ENCODE data around the gene PRMT1.
A peak's percentile ranks its signal among the peaks of the same experiment; 100 is the strongest.

The PRMT1 gene

DNA sequence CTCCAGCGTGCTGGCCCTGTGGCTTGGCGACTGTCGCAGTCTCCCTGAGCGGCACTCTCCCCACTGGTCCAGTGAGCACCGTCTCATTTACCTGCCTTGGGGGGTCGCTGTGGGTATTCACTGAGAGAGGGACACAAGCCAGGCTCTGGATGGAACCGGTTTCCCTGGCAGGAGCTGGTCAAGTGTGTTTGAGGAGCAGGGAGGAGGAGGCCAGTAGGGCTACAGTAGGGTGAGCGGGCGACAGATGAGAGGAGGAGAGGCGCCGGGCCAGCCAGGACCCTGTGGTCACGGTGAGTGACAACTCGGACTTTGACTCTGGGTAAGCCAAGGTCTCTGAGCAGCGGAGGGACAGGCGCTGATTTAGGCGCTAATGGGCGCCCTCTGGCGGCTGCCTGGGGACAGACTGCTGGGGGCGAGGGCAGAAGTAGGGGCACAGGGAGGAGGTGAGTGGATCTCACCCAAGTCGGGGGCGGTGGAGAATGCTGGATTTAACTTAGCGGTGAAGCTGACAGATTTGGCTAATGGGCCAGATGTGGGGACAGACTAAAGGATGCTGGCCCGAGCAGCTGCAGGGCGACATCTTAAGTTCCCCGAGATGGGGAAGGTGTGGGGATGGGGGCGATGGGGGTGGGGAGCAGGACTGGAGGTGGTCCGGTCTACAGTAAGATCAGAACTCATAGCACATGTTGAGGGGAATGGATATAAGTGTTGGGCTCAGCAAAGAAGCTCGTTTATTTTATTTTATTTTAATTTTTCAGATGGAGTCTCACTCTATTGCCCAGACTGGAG is 4.7 kb upstream of the PRMT1 start:
- peak; percentile 22 to 70 (median 64) for DNase-seq

DNA sequence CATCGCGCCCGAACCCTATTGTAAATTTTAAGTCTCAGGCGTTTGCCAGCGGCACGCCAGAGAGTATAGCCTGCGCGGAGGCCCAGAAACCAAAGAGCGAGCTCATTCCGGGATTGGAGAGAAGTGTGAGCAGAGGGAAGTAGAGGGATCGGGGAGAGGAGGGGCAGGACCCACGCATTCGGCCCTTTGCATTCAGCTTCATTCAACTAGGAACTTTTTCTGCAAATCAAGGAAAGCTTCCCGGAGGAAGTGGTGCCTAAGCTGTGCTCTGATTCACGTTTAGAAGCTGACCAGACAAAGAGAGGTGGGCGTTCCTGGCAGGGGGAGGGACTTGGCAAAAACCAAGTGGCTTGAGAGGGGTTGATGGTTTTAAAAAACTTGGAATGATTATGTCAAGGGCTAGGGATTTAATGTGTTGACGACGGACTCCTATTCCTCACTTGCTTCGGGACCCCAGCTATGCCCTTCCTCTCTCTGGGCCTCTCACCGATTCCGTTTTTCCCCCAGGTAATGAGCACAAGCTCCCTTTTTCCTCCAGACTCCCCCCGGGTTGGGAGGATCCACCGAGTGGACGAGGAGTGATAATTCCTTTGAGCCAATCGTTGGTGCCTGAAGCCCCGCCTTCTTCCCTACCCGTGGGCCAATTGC is 811 bp upstream of the PRMT1 start:
- peak in 3 of 6 experiments; percentile 37 to 70 (median 45) for DNase-seq

DNA sequence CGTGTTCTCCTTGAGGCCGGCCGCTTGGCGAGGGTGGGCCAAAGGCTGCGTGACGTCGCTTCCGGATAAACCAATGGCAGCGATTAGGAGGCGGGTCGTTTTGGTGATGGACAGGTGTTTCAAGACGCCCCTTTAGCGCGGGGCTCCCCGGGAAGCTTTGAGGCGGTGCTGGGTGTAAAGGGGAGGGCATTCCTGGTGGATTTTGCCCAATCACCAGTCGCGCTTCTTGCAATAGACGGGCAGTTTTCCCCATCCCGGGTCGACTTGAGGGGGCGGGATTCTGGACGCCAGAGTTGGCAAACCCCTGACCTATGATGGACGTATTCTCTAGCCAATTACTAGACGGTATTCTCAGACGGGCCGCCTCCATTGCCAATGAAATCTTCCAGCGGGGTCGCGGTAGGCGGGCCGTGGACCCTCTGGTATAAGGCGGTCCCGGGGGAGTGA is 264 bp upstream of the PRMT1 start:
- peak; percentile 92 to 99 (median 98) for DNase-seq

DNA sequence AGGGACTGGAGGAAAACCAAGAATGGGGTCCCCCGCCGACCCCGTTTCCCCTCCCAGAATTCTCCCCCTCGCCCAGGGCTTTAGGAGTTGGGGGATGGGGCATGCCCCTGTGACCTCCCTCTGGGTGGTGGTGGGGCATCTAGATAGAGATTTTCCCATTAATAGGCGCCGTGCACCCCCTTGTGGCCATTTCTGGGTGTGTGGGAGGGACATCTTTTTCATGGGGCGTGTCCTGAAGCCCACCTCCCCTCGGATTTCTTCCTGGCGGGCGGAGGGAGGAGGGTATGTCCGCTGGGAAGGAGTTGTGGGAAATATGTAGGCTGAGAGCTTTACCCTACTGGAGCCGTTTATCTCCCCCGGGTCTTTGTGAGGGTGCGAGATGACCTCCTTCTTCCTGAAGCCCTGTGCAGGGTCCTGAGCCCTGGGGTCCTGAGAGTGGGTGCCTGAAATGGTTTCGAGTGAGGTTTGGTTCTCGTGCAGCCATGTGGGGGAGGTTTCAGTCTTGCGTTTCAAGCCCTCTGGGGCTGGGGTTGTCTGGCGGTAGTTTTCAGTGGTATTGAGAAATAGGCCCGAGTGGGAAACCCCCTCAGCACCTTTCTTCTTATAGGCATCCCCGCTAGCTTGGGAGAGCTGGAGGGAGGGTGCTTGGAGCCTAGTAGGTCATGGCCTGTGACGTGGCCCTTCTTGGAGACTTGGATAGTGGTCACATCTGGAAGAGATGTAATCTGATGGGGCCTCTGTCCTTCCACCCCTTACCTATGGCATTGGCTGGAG is 1.0 kb downstream of the PRMT1 start:
- peak; percentile 66 to 85 (median 74) for DNase-seq

DNA sequence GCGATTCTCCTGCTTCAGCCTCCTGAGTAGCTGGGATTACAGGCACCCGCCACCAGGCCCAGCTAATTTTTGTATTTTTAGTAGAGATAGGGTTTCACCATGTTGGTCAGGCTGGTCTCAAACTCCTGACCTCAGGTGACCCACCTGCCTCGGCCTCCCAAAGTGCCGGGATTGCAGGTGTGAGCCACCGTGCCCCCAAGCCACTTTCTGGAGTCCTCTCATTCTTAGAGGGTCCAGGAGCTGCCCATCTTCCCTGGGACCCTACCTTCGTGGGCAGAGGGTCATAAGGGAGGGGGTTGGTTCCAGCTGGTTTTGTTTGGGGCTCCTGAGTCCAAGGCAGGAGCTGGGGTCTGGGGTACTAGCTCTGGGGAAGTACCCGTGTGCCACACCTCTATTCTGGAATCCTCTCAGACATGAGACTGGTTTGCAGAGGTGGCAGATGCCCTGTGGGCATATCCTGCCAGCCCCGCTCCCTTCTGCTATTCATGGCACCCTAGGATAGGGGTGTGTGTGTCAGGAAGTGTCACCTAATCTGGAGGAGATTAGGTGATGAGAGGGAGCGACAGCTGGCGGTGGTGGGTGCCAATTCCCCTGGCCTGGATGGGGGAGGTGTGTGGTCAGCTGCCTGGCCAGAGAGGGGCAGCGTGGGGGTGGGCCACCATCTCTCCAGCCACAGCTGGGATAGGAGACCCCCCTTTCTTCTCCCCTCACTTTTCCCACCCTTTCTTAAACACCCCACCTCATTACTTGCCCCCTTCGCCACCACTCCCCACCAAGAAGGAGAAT is 2.1 kb downstream of the PRMT1 start:
- no peak for DNase-seq

DNA sequence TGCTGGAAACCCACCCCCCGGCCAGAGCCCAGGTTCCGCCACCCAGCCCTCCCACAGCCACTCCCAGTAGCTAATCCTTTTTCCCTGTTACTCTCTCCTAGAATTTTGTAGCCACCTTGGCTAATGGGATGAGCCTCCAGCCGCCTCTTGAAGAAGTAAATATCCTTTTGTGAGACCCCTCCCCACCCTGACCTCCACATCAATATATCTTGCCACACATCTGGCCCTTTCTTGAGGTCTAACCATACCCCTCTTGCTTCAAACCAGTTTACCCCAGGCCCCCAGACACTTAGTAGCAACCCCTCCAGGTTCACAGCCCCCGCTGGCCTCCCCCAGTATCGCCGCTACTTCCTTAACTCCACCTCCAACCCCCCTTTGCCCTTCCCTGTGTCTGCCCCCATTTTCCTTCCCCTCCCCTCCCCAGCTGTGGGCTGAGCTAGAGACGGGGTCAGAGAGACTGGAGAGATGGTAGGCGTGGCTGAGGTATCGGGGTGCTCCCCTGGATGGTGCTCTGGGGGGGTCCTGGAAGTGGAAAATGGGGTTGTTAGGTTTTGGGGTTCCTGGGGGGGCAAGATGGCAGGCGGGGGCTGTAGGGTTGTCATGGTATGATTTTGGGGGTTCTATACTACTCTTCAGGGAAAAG is 2.8 kb downstream of the PRMT1 start:
- peak in 1 of 6 experiments; percentile 13 for DNase-seq

DNA sequence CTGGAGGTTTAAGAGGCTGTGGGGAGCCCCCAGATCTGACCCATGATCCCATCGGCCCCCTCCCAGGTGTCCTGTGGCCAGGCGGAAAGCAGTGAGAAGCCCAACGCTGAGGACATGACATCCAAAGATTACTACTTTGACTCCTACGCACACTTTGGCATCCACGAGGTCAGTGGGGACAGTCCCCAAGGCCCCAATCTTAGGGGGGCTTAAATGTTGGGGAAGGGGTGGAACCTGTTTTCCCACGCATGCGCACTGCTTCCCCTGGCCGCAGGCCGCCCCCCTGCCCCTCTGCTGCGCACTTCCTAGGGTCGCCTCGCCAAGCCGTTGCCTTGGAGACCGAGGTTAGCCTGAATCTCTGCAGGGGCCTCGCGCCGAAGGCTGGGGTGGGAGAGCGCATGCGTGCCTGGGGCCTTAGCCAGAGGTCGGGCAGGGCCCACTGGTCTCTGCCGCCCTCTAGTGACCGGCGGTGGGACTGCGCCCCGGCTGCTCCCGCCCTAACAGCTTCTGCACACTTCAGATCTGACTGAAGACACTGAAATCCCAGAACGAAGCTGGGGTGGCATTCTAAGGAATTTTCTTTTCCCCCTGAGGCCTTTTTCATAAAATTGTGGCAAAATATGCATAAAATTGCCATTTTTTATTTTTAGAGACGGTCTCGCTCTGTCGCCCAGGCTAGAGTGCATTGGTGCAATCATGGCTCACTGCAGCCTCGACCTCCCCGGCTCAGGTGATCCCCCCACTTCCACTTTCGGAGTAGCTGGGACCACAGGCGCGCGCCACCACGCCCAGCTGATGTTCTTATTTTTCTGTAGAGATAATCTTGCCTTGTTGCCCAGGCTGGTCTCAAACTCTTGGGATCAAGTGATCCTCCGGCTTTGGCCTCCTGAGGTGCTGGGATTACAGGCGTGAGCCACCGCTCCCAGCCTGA is 3.6 kb downstream of the PRMT1 start:
- DNase-seq: peak; percentile 73 to 94 (median 90)

DNA sequence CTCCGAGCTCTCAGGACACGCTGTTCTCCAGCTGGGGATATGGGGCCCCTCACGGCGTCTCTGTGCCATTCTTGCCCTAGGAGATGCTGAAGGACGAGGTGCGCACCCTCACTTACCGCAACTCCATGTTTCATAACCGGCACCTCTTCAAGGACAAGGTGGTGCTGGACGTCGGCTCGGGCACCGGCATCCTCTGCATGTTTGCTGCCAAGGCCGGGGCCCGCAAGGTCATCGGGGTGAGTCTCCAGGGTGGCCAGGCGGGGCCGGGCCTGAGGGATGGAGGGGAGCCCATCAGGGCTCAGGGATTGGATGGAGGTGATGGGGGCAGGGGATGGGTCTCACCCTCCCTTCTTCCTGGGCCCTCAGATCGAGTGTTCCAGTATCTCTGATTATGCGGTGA is 4.8 kb downstream of the PRMT1 start:
- DNase-seq: no peak

DNA sequence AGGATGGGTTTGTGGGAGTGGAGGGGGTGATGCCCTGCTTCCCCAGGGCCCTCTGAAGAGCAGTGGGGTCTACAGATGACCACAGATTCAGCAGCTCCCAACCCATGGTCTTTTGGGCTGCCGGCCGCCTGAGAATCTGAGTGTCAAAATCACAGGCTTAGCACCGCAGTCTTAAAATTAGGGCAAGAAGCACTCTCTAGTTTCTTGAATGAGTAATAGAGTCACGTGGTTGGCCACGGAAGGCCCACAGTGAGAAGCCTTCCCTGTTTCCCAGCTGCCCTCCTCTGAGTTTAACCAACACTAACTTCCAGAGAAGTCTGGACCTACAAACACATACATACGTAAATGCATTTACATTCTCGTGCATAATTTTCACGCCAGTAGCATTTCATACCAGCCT is 5.2 kb downstream of the PRMT1 start:
- DNase-seq: no peak

DNA sequence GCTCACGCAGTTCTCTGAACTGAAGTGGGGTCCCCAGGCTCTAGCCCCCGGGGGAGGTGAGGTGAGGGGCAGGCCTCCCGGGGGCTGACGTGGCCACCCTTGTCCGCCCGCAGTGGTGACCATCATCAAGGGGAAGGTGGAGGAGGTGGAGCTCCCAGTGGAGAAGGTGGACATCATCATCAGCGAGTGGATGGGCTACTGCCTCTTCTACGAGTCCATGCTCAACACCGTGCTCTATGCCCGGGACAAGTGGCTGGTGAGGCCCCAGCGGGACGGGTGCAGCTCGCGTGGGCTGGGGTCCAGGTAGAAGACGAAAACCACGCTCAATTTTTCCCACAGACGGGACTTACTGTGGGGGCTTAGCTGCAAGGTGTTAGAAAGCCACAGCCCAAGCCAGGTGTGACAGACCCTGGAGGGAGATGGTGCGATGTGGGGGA is 6.8 kb downstream of the PRMT1 start:
- no peak for DNase-seq

DNA sequence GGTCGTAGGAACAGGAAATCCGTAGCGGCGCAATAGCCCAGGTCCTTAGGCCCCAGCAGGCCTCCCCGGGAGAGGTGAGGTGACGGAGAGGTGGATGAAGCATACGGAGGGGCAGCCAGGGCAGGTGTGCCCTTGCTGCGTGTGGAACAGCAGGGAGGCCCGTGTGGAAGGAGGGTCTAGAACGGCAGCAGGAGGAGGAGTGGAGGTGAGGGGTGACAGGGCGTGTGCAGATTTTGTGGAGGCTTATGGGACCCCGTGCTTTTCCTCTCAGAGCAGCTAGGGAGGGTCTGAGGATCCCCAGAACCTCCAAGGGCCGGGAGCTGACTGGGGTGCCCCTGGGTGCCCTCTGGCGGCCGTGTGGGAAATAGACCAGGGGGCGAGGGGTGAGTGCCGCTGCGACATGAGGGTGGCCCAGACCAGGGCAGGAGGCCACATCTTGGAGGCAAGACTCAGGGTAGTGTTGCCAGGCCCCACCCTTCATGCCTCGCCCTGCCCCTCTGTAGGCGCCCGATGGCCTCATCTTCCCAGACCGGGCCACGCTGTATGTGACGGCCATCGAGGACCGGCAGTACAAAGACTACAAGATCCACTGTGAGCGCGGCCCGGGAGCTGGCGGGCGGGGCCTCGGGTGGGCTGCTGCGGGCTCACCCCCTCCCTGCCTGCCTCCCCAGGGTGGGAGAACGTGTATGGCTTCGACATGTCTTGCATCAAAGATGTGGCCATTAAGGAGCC is 7.3 kb downstream of the PRMT1 start:
- DNase-seq: no peak

DNA sequence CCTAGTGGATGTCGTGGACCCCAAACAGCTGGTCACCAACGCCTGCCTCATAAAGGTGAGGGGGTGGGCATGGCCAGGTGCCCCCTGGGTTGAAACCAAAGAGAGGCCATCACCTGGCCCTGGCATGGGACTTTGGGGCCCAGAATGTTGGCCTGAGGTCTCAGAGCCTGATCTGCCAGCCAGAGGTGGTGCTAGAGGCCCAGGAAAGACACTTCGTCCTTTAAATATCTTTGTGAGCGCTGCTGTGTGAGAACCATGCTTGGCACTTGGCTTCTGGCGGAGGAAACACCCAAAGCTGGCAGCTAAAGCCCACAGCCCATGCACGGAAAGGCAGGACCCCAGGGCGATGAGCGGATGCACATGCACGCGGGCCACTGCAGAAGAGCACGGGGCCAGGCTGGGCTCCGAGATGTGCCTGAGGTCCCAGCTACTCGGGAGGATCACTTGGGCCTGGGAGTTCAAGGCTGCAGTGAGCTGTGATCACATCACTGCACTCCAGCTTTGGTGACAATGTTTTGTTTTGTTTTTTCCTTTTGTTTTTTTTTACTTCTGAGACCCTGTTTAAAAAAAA is 8.0 kb downstream of the PRMT1 start:
- no peak for DNase-seq

DNA sequence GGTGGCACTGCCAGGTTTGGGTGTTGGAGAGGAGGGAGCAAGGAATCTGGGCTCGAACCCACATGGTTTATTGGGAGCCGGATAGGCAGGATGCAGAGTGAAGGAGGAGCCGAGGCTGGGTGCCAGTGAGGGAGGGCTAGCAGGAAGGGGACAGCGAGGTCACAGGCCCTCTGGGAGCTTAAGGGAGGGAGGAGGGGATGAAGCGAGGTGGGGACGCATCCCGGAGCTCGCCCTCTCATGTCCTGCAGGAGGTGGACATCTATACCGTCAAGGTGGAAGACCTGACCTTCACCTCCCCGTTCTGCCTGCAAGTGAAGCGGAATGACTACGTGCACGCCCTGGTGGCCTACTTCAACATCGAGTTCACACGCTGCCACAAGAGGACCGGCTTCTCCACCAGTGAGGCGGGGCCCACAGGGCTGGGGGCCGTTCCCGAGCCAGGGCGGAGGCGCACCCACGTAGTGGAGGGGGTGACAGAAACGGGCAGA is 8.8 kb downstream of the PRMT1 start:
- no peak for DNase-seq

DNA sequence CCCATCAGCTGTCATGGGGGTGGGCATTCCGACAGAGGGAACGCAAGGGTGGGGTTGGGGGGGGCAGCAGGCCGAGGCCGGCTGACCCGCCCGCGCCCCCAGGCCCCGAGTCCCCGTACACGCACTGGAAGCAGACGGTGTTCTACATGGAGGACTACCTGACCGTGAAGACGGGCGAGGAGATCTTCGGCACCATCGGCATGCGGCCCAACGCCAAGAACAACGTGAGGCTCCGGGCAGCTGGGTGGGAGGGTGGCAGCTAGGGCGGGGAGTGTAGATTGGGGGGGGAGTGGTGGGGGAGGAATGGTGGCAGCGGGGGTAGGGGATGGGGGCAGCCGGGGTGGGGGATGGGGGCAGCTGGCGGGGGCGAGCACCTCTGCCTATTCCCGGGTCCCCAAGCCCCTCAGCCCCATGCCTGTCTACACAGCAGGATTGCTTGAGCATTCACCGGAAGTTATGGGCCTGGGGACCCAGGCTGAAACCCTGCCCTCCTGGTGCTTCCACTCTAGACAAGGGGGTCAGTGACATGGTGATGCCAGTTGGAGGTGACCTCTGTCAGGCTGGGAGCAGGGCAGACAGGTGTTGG is 9.5 kb downstream of the PRMT1 start:
- DNase-seq: no peak

DNA sequence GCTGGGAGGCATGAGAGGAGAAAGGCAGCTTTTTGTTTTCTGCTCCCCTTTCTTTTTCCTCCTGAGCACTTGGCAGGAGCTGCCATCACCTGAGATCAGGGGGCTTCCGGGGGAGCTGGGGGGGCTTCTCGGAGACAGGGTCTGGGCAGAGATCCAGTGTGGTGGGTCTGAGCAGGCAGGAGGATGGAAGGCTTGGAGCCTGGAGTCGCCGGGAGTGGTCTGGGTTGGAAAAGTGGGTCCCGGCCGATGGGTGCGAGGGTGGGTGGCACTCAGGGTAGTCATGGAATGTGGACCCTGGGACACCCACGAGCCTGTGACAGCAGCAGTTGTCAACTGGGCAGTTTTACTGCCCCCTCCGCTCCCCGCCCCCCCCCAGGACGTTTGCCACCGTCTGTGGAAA is 10.1 kb downstream of the PRMT1 start:
- DNase-seq: no peak

DNA sequence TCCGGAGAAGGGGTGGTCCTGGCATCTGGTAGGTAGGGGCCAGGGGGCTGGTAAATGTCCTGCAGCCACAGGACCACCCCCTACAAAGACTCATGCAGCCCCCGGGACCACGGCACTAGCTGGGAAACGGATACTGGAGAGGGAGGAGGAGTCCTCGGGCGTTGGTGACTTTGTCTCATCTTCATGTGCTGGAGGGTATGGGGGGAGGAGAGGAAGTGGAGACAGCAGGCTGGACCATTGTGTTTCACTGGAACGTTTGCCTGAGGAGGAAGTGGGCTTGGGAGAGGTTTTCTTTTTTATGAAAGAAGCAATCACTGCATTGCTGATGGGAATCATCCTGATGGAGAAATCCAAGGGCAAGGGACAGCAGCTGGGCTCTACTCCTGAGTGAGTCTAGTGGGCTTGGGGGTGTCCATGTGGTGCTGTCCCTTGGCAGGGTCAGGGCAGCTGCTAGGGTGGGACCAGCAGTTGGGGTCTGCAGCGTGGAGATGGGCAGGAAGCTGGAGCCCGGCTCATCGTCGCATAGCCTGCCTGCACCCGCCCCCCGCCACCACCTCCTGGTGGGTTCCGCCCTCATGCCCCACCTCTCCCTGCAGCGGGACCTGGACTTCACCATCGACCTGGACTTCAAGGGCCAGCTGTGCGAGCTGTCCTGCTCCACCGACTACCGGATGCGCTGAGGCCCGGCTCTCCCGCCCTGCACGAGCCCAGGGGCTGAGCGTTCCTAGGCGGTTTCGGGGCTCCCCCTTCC is 10.7 kb downstream of the PRMT1 start:
- no peak for DNase-seq

DNA sequence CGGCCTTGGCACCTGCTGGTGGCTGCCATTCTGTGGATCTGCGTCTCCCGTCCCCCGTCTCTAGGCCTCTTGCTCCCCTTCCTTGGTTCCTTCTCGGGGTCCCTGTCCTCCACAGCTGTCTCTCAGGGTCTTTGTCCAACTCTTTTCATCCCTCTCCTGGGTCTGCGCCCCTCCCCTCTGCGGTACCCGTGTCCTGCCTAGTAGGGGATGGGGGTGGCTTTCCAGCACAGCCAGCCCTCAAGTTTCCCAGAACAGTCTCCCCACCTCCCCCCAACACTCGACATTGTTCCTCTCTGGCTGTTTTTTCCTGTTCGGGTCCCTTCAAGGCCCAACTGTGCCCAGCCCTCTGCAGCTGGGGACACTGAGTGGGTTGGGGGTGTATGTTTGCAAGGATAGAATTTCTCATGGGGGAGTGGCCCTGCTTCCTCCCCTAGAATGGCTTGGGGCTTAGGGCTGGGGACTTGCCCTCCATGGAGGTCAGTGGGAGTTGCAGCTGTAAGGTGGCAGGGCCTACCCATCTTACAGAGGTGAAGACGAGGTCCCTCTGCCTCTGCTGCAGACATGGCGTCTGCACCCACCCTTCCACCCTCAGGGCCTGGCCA is 11.6 kb downstream of the PRMT1 start:
- DNase-seq: no peak

All from stimulated activated naive CD4-positive, alpha-beta T cell (primary cell).